ENCODE results near the gene CARNS1. TPM values are rescaled to one million over a fixed set of nuclear protein-coding genes. Genes with fewer than 3 reads are reported as not detected.
A peak's percentile ranks its signal among the peaks of the same experiment; 100 is the strongest.

The CARNS1 gene
- total and polyA plus RNA-seq, 2 of the 8 experiments (the other 6 are each of a cell fraction or from before 2014, with no cell fraction given), result 0.82 to 1.1 TPM

- Histone ChIP-seq H2BK15ac (ENCODE audit: low read length) (peak overlapping the region; percentile 72; the same call in 1 of the 2 replicates), H3K18ac (ENCODE audit: extremely low read depth, low read length) (no peak overlapping the region), H3K79me2 (ENCODE audit: control insufficient read depth in 1 of 2, insufficient read depth in 2 of 2, low read length in 2 of 2) (no peaks in the 10 kb centered on the region), H2BK12ac (ENCODE audit: low read depth, low read length) (no peak overlapping the region), H2BK5ac (ENCODE audit: low read depth, low read length) (no peak overlapping the region), H3K79me1 (ENCODE audit: low read depth, low read length) (no peaks in the 10 kb centered on the region), H3K23me2 (ENCODE audit: low read depth, low read length) (no peaks in the 10 kb centered on the region; the same call in 1 of the 2 replicates), H4K8ac (ENCODE audit: extremely low read depth, insufficient read depth, low read length) (no peak overlapping the region), H3K4me2 (ENCODE audit: insufficient read depth in 1 of 2, low read depth in 2 of 2, low read length in 2 of 2) (peak overlapping the region; percentile 26 to 28; a peak in 2 of 4 replicates), H4K20me1 (replicated peaks in 1 of 2; ENCODE audit: control insufficient read depth in 1 of 2, insufficient read depth in 2 of 2, low read length in 2 of 2) (peaks cover 0 to under 1% of the 10 kb centered on the region in 2 experiments), H3K14ac (ENCODE audit: insufficient read length) (no peak overlapping the region), H3K27ac (ENCODE audit: low read depth, low read length) (no peak overlapping the region), H3K36me3 (ENCODE audit: control insufficient read depth in 2 of 4, insufficient read depth in 4 of 4, low read length in 3 of 4) (no peaks in the 10 kb centered on the region), H2AFZ (ENCODE audit: low read length) (no peak overlapping the region), H3K27me3 (replicated peaks in 1 of 4; ENCODE audit: control insufficient read depth in 3 of 4, extremely low read depth in 1 of 4, insufficient read depth in 3 of 4, low read length in 3 of 4) (peaks cover 0 to 18% (median 13%) of the 10 kb centered on the region in 4 experiments; a peak in 5 of 7 replicates), H3K56ac (replicated peaks; ENCODE audit: insufficient read length, low read depth, low read length) (no peak overlapping the region), H2BK20ac (ENCODE audit: low read length) (no peak overlapping the region), H2AK5ac (ENCODE audit: low read depth, low read length) (no peak overlapping the region), H4K5ac (ENCODE audit: insufficient read length, low read depth, low read length) (no peak overlapping the region), H3K23ac (ENCODE audit: insufficient read length) (no peak overlapping the region), H4K91ac (replicated peaks; ENCODE audit: insufficient read length, low read length) (no peak overlapping the region), H3K4ac (replicated peaks; ENCODE audit: insufficient read length, low read depth, low read length) (no peak overlapping the region), H3K9ac (replicated peaks in 1 of 4; ENCODE audit: extremely low read depth in 1 of 4, low read depth in 3 of 4, low read length in 3 of 4) (no peak overlapping the region), H3K4me3 (ENCODE audit: extremely low read depth in 1 of 4, insufficient read depth in 2 of 4, low read depth in 3 of 4, low read length in 4 of 4) (no peak overlapping the region), H3K9me3 (ENCODE audit: insufficient read depth in 2 of 2, low read depth in 1 of 2, low read length in 1 of 2) (no peaks in the 10 kb centered on the region), H2BK120ac (replicated peaks; ENCODE audit: low read depth, low read length) (no peak overlapping the region), H3K4me1 (replicated peaks in 1 of 4; ENCODE audit: control insufficient read depth in 3 of 4, insufficient read depth in 4 of 4, low read length in 3 of 4) (peaks cover 0 to 16% (median 8%) of the 10 kb centered on the region in 4 experiments; a peak in 6 of 7 replicates)
- 65% methylated on average over 14 of the region's 14 CpGs; no CpG with 5 or more reads in 1 of the 2 experiments for WGBS, 2 experiments (ENCODE audit: extremely low coverage in 1 of 2, insufficient coverage in 1 of 2, insufficient read length in 1 of 2, insufficient replicate concordance in 2 of 2, low coverage in 1 of 2, low lambda C conversion rate in 2 of 2, missing lambda C conversion rate in 1 of 2)
- ChIA-PET POLR2A (ENCODE audit: partially characterized antibody) (interaction anchor here (0.5 to 4.1 kb wide), 7 partner anchors 8 to 41 kb away, joined by 3 to 16 read pairs (median 3); partner anchors contain the start of genes CLCF1 and POLD4), CTCF (ENCODE audit: partially characterized antibody) (interaction anchor here (2.5 to 34.8 kb wide), 3 partner anchors 8 to 20 kb away, joined by 12 to 1305 read pairs (median 1305); partner anchors contain the start of genes CLCF1, POLD4 and RAD9A)
- FAIRE-seq (no peak), DNase-seq (ENCODE audit: low read depth in 1 of 2, low spot score in 2 of 2) (no peak)
- TF ChIP-seq MAX (IDR thresholded peaks at IDR 0.05) (no peak), JUN (IDR thresholded peaks at IDR 0.05; ENCODE audit: low read depth, low read length) (no peak), RNF2 (IDR thresholded peaks at IDR 0.05; ENCODE audit: borderline replicate concordance, low read depth, low read length, missing control alignments, poor library complexity, severe bottlenecking) (no peak), EP300 (IDR thresholded peaks at IDR 0.05; ENCODE audit: borderline replicate concordance in 1 of 2, low read depth in 2 of 2, low read length in 2 of 2) (no peak), RXRA (IDR thresholded peaks at IDR 0.05; ENCODE audit: insufficient read depth, low read depth, low read length) (no peak)
Observed at GRCh38 chr11:67365736-67366444, 49.6 kb upstream of the CARNS1 start.
